Measurements from ENCODE around the gene PVALEF.

PVALEF gene

DNA sequence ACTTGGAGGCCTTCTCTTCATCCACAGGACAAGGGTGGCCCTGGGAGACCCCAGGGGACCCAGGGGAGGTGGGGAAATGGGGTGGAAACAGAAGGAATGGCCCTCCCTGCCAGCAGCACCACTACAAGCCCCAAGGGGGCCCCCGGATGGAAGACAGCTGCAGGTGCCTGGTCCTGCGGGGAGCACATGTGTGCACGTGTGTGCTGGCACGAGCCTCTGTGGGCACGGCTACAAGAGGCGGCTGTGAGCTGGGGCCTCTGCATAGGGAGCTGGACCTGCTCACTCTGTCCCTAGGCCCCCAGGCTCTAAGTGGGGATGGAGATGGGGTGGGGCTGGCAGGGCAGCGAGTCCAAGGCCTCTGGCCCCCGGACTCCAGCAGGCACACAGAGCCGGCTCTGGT lies 13.9 kb downstream of the PVALEF start:
- TF ChIP-seq EZH2phosphoT487 (IDR thresholded peaks at IDR 0.05; ENCODE audit: low read length) = no peak
- Histone ChIP-seq H2AFZ (ENCODE audit: low read length) (no peak overlapping the region), H3K79me2 (ENCODE audit: low read length) (no peaks in the 10 kb centered on the region), H4K20me1 (ENCODE audit: insufficient read depth, low read length) (no peaks in the 10 kb centered on the region), H3K4me1 (ENCODE audit: low read length) (no peaks in the 10 kb centered on the region), H3K9me2 (replicated peaks; ENCODE audit: insufficient read depth, low read length) (no peaks in the 10 kb centered on the region), H3F3A (ENCODE audit: insufficient read depth, low read length) (no peaks in the 10 kb centered on the region), H3K27ac (ENCODE audit: low read length) (no peak overlapping the region), H3K4me2 (ENCODE audit: low read depth, low read length) (no peak overlapping the region), H3K9ac (ENCODE audit: low read length) (no peak overlapping the region), H3K4me3 (ENCODE audit: low read length) (no peak overlapping the region), H3K27me3 (replicated peaks; ENCODE audit: insufficient read depth, low read length) (peaks cover 94% of the 10 kb centered on the region), H3K36me3 (replicated peaks; ENCODE audit: insufficient read depth, low read length) (no peaks in the 10 kb centered on the region), H3K9me3 (replicated peaks; ENCODE audit: insufficient read depth, low read length) (no peaks in the 10 kb centered on the region)
- no peak for DNase-seq

GRCh38 chr17:81179861-81180260 lies 14.6 kb downstream of the PVALEF start:
- H3K9me2 ChIP-seq (replicated peaks; ENCODE audit: insufficient read depth, low read length) = no peaks in the 10 kb centered on the region
- no peak overlapping the region for H2AFZ ChIP-seq (ENCODE audit: low read length)
- no peaks in the 10 kb centered on the region for H3K79me2 ChIP-seq (ENCODE audit: low read length)
- no peak overlapping the region for H3K4me2 ChIP-seq (ENCODE audit: low read depth, low read length)
- DNase-seq = no peak
- no peak overlapping the region for H3K4me3 ChIP-seq (ENCODE audit: low read length)
- peaks cover 99% of the 10 kb centered on the region for H3K27me3 ChIP-seq (replicated peaks; ENCODE audit: insufficient read depth, low read length)
- no peaks in the 10 kb centered on the region for H3K9me3 ChIP-seq (replicated peaks; ENCODE audit: insufficient read depth, low read length)
- H4K20me1 ChIP-seq (ENCODE audit: insufficient read depth, low read length) = no peaks in the 10 kb centered on the region
- no peaks in the 10 kb centered on the region for H3K4me1 ChIP-seq (ENCODE audit: low read length)
- H3K36me3 ChIP-seq (replicated peaks; ENCODE audit: insufficient read depth, low read length) = no peaks in the 10 kb centered on the region
- no peak for TF ChIP-seq EZH2 (optimal IDR thresholded peaks at IDR 0.05; ENCODE audit: low read depth, low read length)
- TF ChIP-seq, protein P1, sequence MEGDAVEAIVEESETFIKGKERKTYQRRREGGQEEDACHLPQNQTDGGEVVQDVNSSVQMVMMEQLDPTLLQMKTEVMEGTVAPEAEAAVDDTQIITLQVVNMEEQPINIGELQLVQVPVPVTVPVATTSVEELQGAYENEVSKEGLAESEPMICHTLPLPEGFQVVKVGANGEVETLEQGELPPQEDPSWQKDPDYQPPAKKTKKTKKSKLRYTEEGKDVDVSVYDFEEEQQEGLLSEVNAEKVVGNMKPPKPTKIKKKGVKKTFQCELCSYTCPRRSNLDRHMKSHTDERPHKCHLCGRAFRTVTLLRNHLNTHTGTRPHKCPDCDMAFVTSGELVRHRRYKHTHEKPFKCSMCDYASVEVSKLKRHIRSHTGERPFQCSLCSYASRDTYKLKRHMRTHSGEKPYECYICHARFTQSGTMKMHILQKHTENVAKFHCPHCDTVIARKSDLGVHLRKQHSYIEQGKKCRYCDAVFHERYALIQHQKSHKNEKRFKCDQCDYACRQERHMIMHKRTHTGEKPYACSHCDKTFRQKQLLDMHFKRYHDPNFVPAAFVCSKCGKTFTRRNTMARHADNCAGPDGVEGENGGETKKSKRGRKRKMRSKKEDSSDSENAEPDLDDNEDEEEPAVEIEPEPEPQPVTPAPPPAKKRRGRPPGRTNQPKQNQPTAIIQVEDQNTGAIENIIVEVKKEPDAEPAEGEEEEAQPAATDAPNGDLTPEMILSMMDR (IDR thresholded peaks at IDR 0.05; ENCODE audit: low read length) = no peak
- no peak for TF ChIP-seq EZH2phosphoT487 (IDR thresholded peaks at IDR 0.05; ENCODE audit: low read length)
- H3F3A ChIP-seq (ENCODE audit: insufficient read depth, low read length) = no peaks in the 10 kb centered on the region
- H3K9ac ChIP-seq (ENCODE audit: low read length) = no peak overlapping the region
- no peak overlapping the region for H3K27ac ChIP-seq (ENCODE audit: low read length)

DNA sequence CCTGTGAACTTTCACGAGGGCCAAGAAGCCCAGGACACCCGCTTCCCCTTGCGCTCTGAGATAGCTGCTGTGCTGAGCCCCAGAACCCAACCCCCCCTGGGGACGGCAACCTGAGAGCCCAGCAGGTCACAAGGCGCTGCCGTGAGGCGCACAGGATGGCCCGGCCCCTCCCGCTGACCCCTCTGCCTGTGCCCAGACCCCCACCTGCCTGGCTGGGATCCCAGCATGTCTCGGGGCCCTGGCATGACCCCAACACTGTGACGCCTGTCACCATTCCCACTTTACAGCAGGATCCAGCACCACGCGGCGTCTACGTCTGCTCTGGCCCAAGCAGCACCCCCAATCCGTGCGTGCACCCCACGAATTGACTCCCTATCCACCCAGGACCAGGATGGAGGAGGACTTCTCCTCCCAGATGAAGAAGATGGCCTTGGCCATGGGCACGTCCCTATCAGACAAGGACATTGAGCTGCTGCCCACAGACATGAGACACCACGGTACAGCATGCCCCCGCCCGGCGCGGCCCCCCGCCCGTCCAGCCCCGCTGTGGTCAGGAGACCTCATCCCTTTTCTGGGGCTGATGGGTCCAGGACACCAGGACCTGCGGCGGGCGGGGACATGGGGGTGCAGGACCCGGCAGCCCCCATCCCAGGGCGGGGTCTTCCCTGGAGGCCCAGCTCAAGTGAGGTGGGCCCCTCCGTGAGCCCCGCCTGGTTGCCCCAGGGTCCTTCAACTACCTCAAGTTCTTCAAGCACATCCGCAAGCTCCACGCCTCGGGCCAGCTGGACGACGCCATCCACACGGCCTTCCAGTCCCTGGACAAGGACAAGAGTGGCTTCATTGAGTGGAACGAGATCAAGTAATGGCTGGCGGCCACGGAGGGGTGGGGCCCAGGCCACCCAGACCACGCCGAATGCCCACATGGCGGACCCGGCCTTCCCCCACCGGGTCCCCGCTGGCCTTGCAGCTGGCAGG lies 15.8 kb downstream of the PVALEF start:
- Histone ChIP-seq H3K79me2 (ENCODE audit: low read length) (no peaks in the 10 kb centered on the region), H3F3A (ENCODE audit: insufficient read depth, low read length) (no peaks in the 10 kb centered on the region), H4K20me1 (ENCODE audit: insufficient read depth, low read length) (no peaks in the 10 kb centered on the region), H3K4me1 (ENCODE audit: low read length) (no peaks in the 10 kb centered on the region), H3K9ac (ENCODE audit: low read length) (no peak overlapping the region), H2AFZ (ENCODE audit: low read length) (no peak overlapping the region), H3K9me2 (replicated peaks; ENCODE audit: insufficient read depth, low read length) (no peaks in the 10 kb centered on the region), H3K36me3 (replicated peaks; ENCODE audit: insufficient read depth, low read length) (no peaks in the 10 kb centered on the region), H3K9me3 (replicated peaks; ENCODE audit: insufficient read depth, low read length) (no peaks in the 10 kb centered on the region), H3K4me3 (ENCODE audit: low read length) (no peak overlapping the region), H3K27ac (ENCODE audit: low read length) (no peak overlapping the region), H3K27me3 (replicated peaks; ENCODE audit: insufficient read depth, low read length) (peaks cover 94% of the 10 kb centered on the region), H3K4me2 (ENCODE audit: low read depth, low read length) (no peak overlapping the region)
- no peak for TF ChIP-seq EZH2 (optimal IDR thresholded peaks at IDR 0.05; ENCODE audit: low read depth, low read length)
- TF ChIP-seq EZH2phosphoT487 (IDR thresholded peaks at IDR 0.05; ENCODE audit: low read length) = no peak
- TF ChIP-seq, protein P1 (IDR thresholded peaks at IDR 0.05; ENCODE audit: low read length) = no peak
- DNase-seq = no peak

DNA sequence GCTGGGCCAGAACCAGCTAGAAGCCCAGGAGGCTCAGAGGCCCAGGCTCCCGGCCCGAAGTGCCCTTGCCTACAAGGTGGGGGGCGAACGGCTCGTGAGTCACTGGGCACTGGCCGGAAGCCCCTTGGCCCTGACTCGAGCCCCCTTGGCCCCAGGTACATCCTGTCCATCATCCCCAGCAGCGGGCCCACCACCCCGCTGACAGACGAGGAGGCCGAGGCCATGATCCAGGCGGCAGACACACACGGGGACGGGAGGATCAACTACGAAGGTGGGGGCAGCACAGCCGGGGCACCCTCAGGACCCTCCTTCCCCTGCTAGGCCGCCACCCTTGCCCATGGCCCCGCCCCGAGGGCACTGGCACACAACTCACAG lies 16.5 kb downstream of the PVALEF start:
- no peak overlapping the region for H2AFZ ChIP-seq (ENCODE audit: low read length)
- H3K27ac ChIP-seq (ENCODE audit: low read length) = no peak overlapping the region
- H3K4me3 ChIP-seq (ENCODE audit: low read length) = no peak overlapping the region
- H4K20me1 ChIP-seq (ENCODE audit: insufficient read depth, low read length) = no peaks in the 10 kb centered on the region
- peaks cover 88% of the 10 kb centered on the region for H3K27me3 ChIP-seq (replicated peaks; ENCODE audit: insufficient read depth, low read length)
- TF ChIP-seq, protein P1 (IDR thresholded peaks at IDR 0.05; ENCODE audit: low read length) = no peak
- TF ChIP-seq EZH2phosphoT487 (IDR thresholded peaks at IDR 0.05; ENCODE audit: low read length) (no peak), EZH2 (optimal IDR thresholded peaks at IDR 0.05; ENCODE audit: low read depth, low read length) (no peak)
- no peaks in the 10 kb centered on the region for H3K36me3 ChIP-seq (replicated peaks; ENCODE audit: insufficient read depth, low read length)
- H3K4me2 ChIP-seq (ENCODE audit: low read depth, low read length) = no peak overlapping the region
- H3K4me1 ChIP-seq (ENCODE audit: low read length) = no peaks in the 10 kb centered on the region
- H3K9me2 ChIP-seq (replicated peaks; ENCODE audit: insufficient read depth, low read length) = no peaks in the 10 kb centered on the region
- H3F3A ChIP-seq (ENCODE audit: insufficient read depth, low read length) = no peaks in the 10 kb centered on the region
- no peaks in the 10 kb centered on the region for H3K79me2 ChIP-seq (ENCODE audit: low read length)
- no peak overlapping the region for H3K9ac ChIP-seq (ENCODE audit: low read length)
- DNase-seq = no peak
- H3K9me3 ChIP-seq (replicated peaks; ENCODE audit: insufficient read depth, low read length) = no peaks in the 10 kb centered on the region

Measured in MM.1S (cell line).